CD1c-positive myeloid dendritic cell (primary cell): ENCODE data around the gene GLDC.
"Not testable (repeated sequence)": the region's sequence is repeated elsewhere in the genome, so short reads cannot be mapped to it uniquely, and the experiment has no call there.

Experiments used
- DNase-seq: peaks from one replicate; pipeline ENCODE4 v3.0.0-alpha.2; 2016; ENCODE audit errors: extremely low spot score

Gene GLDC

GRCh38 chr9:6664204-6664680 lies 18.7 kb upstream of the GLDC start:
- no peak for DNase-seq

- DNase-seq, result no peak
Measured at GRCh38 chr9:6660512-6660911, 15.0 kb upstream of the GLDC start.

- no peak for DNase-seq
Measured at GRCh38 chr9:6658628-6659353, 13.3 kb upstream of the GLDC start.

GRCh38 chr9:6656614-6657300 lies 11.2 kb upstream of the GLDC start:
- no peak for DNase-seq

- DNase-seq, result no peak
Measured at GRCh38 chr9:6655036-6655435, 9.5 kb upstream of the GLDC start.

- no peak for DNase-seq
Measured at GRCh38 chr9:6646293-6646636, 736 bp upstream of the GLDC start.

GRCh38 chr9:6645105-6645354 lies 499 bp downstream of the GLDC start:
- not testable (repeated sequence) for DNase-seq

- no peak for DNase-seq
Measured at GRCh38 chr9:6644346-6645104, 1.0 kb downstream of the GLDC start.

- no peak for DNase-seq
Measured at GRCh38 chr9:6641961-6642360, 3.6 kb downstream of the GLDC start.

GRCh38 chr9:6641561-6641960 lies 4.0 kb downstream of the GLDC start:
- no peak for DNase-seq

GRCh38 chr9:6641056-6641455 lies 4.5 kb downstream of the GLDC start:
- no peak for DNase-seq

- DNase-seq, result no peak
Measured at GRCh38 chr9:6640268-6641051, 5.1 kb downstream of the GLDC start.

- DNase-seq, result no peak
Measured at GRCh38 chr9:6639622-6640021, 5.9 kb downstream of the GLDC start.

GRCh38 chr9:6634444-6634843 lies 11.1 kb downstream of the GLDC start:
- DNase-seq, result no peak

GRCh38 chr9:6633378-6633777 lies 12.2 kb downstream of the GLDC start:
- no peak for DNase-seq

- no peak for DNase-seq
Measured at GRCh38 chr9:6632516-6633183, 12.9 kb downstream of the GLDC start.

- DNase-seq, result no peak
Measured at GRCh38 chr9:6631207-6631512, 14.4 kb downstream of the GLDC start.

- no peak for DNase-seq
Measured at GRCh38 chr9:6630502-6631206, 14.9 kb downstream of the GLDC start.

- DNase-seq, result no peak
Measured at GRCh38 chr9:6628704-6629103, 16.8 kb downstream of the GLDC start.

- DNase-seq, result no peak
Measured at GRCh38 chr9:6625363-6625762, 20.2 kb downstream of the GLDC start.

- not testable (repeated sequence) for DNase-seq
Measured at GRCh38 chr9:6622784-6623183, 22.7 kb downstream of the GLDC start.
